Measurements from ENCODE around the gene SYNE2. TPM values are rescaled to one million over a fixed set of nuclear protein-coding genes. Genes with fewer than 3 reads are reported as not detected.

The SYNE2 gene
- total and polyA plus RNA-seq, 2 of the 8 experiments (the other 6 are each of a cell fraction or from before 2014, with no cell fraction given) = 32.6 to 46.1 TPM

GRCh38 chr14:64062381-64063115, 209.7 kb downstream of the SYNE2 start:
- 89% methylated on average over 7 of the region's 7 CpGs; no CpG with 5 or more reads in 1 of the 2 experiments for WGBS, 2 experiments (ENCODE audit: extremely low coverage in 1 of 2, insufficient coverage in 1 of 2, insufficient read length in 1 of 2, insufficient replicate concordance in 2 of 2, low coverage in 1 of 2, low lambda C conversion rate in 2 of 2, missing lambda C conversion rate in 1 of 2)
- H4K91ac ChIP-seq (replicated peaks; ENCODE audit: insufficient read length, low read length) = no peak overlapping the region
- no peak overlapping the region for H2AK5ac ChIP-seq (ENCODE audit: low read depth, low read length)
- TF ChIP-seq EP300 (IDR thresholded peaks at IDR 0.05; ENCODE audit: borderline replicate concordance in 1 of 2, low read depth in 2 of 2, low read length in 2 of 2) = no peak
- TF ChIP-seq NANOG (IDR thresholded peaks at IDR 0.05; ENCODE audit: insufficient read depth, low read depth, low read length, poor library complexity, severe bottlenecking) = no peak
- TF ChIP-seq EZH2 (IDR thresholded peaks at IDR 0.05; ENCODE audit: low read depth, low read length, severe bottlenecking) = no peak
- TF ChIP-seq CREB1 (IDR thresholded peaks at IDR 0.05) = no peak
- H3K4me2 ChIP-seq (ENCODE audit: insufficient read depth in 1 of 2, low read depth in 2 of 2, low read length in 2 of 2) = no peak overlapping the region
- DNase-seq (ENCODE audit: low read depth in 1 of 2, low spot score in 2 of 2) (no peak), FAIRE-seq (no peak)
- no peak overlapping the region for H2AFZ ChIP-seq (ENCODE audit: low read length)
- H3K23me2 ChIP-seq (ENCODE audit: low read depth, low read length) = no peaks in the 10 kb centered on the region
- H3K4me1 ChIP-seq (replicated peaks in 1 of 4; ENCODE audit: control insufficient read depth in 3 of 4, insufficient read depth in 4 of 4, low read length in 3 of 4) = peaks cover 0 to 12% (median 5%) of the 10 kb centered on the region in 4 experiments; a peak in 3 of 7 replicates
- ChIA-PET POLR2A (ENCODE audit: partially characterized antibody) (interaction anchor here (0.8 to 1.1 kb wide), 2 partner anchors 21 to 210 kb away, joined by 3 read pairs; partner anchors contain the start of gene SYNE2), CTCF (ENCODE audit: partially characterized antibody) (interaction anchor here (1.6 kb wide), 1 partner anchor 19 kb away, joined by 7 read pairs; no protein-coding TSS in a partner anchor)
- H2BK12ac ChIP-seq (ENCODE audit: low read depth, low read length) = 0 out of 2 replicates have a peak overlapping the region, but pooled peaks have one; percentile 75
- H2BK20ac ChIP-seq (ENCODE audit: low read length) = no peak overlapping the region
- no peak overlapping the region for H2BK5ac ChIP-seq (ENCODE audit: low read depth, low read length)
- no peak overlapping the region for H2BK120ac ChIP-seq (replicated peaks; ENCODE audit: low read depth, low read length)
- H3K9me3 ChIP-seq (ENCODE audit: insufficient read depth in 2 of 2, low read depth in 1 of 2, low read length in 1 of 2) = no peaks in the 10 kb centered on the region
- no peak overlapping the region for H4K5ac ChIP-seq (ENCODE audit: insufficient read length, low read depth, low read length)
- H2BK15ac ChIP-seq (ENCODE audit: low read length) = no peak overlapping the region
- H3K79me1 ChIP-seq (ENCODE audit: low read depth, low read length) = no peaks in the 10 kb centered on the region
- no peak overlapping the region for H4K8ac ChIP-seq (ENCODE audit: extremely low read depth, insufficient read depth, low read length)
- no peak overlapping the region for H3K56ac ChIP-seq (replicated peaks; ENCODE audit: insufficient read length, low read depth, low read length)
- no peak overlapping the region for H3K23ac ChIP-seq (ENCODE audit: insufficient read length)
- H3K14ac ChIP-seq (ENCODE audit: insufficient read length) = no peak overlapping the region
- no peak overlapping the region for H3K27ac ChIP-seq (ENCODE audit: low read depth, low read length)
- H3K36me3 ChIP-seq (ENCODE audit: control insufficient read depth in 2 of 4, insufficient read depth in 4 of 4, low read length in 3 of 4) = peaks cover 0 to 7% (median 3%) of the 10 kb centered on the region in 4 experiments; a peak in 3 of 8 replicates
- no peak overlapping the region for H3K4me3 ChIP-seq (ENCODE audit: extremely low read depth in 1 of 4, insufficient read depth in 2 of 4, low read depth in 3 of 4, low read length in 4 of 4)
- no peak overlapping the region for H3K9ac ChIP-seq (replicated peaks in 1 of 4; ENCODE audit: extremely low read depth in 1 of 4, low read depth in 3 of 4, low read length in 3 of 4)
- no peaks in the 10 kb centered on the region for H3K27me3 ChIP-seq (replicated peaks in 1 of 4; ENCODE audit: control insufficient read depth in 3 of 4, extremely low read depth in 1 of 4, insufficient read depth in 3 of 4, low read length in 3 of 4)
- H3K18ac ChIP-seq (ENCODE audit: extremely low read depth, low read length) = no peak overlapping the region
- no peaks in the 10 kb centered on the region for H4K20me1 ChIP-seq (replicated peaks in 1 of 2; ENCODE audit: control insufficient read depth in 1 of 2, insufficient read depth in 2 of 2, low read length in 2 of 2)
- no peak overlapping the region for H3K4ac ChIP-seq (replicated peaks; ENCODE audit: insufficient read length, low read depth, low read length)
- H3K79me2 ChIP-seq (ENCODE audit: control insufficient read depth in 1 of 2, insufficient read depth in 2 of 2, low read length in 2 of 2) = no peaks in the 10 kb centered on the region

Measured in H1 (cell line).